HG02571 (cell line): ENCODE results near the gene PRKCA.
"Not testable (repeated sequence)": the region's sequence is repeated elsewhere in the genome, so short reads cannot be mapped to it uniquely, and the experiment has no call there.

Experiments used
- ATAC-seq: cut with Tn5 transposase; IDR thresholded peaks from one replicate; pipeline ENCODE4 v1.9.1; 2021; ENCODE audit warnings: mild to moderate bottlenecking, moderate library complexity; ENCODE audit not compliant: unreplicated experiment

Gene PRKCA

DNA sequence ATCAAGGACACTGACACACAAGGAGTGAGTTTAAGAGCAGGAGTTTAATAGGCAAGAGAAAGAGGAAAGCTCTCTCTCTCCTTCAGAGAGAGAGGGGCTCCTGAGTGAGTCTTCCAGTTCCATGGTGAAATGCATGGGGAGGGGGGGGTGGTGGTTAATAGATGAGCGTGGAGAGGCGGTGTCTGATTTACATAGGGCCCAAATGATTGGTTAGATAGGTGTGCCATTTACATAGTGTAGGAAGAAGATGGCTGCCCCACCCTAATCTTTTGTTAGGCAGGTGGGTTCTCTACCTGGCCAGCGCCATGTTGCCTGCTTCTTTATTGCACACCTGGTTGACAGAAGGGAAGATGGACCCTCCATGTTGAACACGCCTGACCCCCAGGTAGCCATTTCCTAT, 282.5 kb downstream of the PRKCA start:
- no peak for ATAC-seq

- ATAC-seq, result no peak
These were observed 283.1 kb downstream of the PRKCA start for GRCh38 chr17:66585472-66585871.

- no peak for ATAC-seq
These were observed 287.5 kb downstream of the PRKCA start for GRCh38 chr17:66589892-66590291.

GRCh38 chr17:66593116-66593515, 290.7 kb downstream of the PRKCA start:
- ATAC-seq, result no peak

GRCh38 chr17:66595893-66596292, 293.5 kb downstream of the PRKCA start:
- ATAC-seq, result no peak

- no peak for ATAC-seq
These were observed 300.4 kb downstream of the PRKCA start for GRCh38 chr17:66602659-66603384.

DNA sequence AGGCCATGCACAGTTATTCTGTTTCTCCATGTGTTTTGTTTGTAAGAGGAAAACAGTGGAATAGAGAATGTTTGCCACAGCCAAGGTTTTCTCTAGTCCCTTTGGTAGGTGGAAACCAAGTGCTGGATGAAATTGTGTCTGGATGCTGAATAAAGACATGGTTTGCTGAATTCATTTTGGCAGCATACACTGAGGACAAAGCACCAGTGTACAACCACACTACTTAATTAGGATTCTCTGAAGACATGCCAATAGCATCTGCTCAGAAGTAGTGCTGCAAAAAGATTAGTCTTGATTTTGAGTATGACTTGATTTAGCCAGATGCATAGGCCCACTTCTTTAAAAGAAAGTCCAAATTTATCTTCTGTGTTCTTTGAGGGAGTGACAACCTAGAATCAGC, 302.0 kb downstream of the PRKCA start:
- no peak for ATAC-seq

DNA sequence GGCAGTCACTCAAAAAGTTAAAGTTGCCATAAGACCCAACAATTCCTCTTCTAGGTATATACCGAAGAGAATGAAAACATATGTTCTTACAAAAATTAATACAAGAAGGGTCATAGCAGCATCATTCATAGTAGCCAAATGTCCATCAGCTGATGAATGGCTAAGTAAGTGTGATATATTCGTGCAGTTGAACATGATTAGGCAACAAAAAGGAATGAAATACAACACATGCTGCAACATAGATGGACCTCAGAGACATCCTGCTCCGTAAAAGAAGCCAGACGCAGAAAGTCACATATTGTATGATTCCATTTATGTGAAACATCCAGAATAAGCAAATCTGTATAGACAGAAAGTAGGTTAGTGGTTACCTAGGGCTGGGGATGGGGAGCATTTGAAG, 303.1 kb downstream of the PRKCA start:
- ATAC-seq, result no peak

GRCh38 chr17:66610361-66611133, 308.1 kb downstream of the PRKCA start:
- no peak for ATAC-seq

DNA sequence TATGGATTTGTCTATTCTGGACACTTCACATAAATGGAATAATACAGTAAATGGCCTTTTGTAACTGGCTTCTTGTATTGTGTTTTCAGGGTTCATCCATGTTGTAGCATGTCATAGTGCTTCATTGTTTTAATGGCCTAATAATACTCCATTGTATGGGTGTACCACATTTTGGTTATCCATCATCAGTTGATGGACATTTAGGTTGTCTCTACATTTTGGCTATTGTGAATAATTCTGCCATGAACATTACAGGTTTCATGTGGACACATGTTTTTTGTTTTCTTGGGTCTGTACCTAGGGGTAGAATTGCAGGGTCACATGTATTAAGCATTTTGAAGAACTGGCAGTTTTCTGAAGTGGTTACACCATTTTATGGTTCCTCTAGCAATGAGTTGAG, 309.0 kb downstream of the PRKCA start:
- ATAC-seq, result no peak

GRCh38 chr17:66612993-66613392, 310.6 kb downstream of the PRKCA start:
- ATAC-seq, result no peak

GRCh38 chr17:66614469-66614868, 312.1 kb downstream of the PRKCA start:
- ATAC-seq, result no peak

GRCh38 chr17:66619206-66619605, 316.8 kb downstream of the PRKCA start:
- ATAC-seq, result no peak

- ATAC-seq, result no peak
These were observed 318.1 kb downstream of the PRKCA start for GRCh38 chr17:66620528-66620927.

DNA sequence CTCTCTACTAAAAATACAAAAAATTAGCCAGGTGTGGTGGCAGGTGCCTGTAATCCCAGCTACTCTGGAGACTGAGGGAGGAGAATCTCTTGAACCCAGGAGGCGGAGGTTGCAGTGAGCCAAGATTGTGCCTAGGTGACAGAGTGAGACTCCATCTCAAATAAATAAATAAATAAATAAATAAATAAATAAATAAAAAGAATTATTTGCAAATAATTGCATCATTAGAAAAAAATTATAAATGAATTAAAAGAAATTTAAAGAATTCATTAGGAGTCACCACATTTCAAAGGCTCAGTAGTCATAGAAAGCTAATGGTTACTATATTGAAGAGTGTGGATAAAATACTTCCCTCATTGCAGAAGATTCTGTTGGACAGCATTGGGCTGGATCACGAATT, 322.2 kb downstream of the PRKCA start:
- ATAC-seq, result not testable (repeated sequence)

- ATAC-seq, result no peak
These were observed 322.9 kb downstream of the PRKCA start for GRCh38 chr17:66625311-66625767.

- no peak for ATAC-seq
These were observed 325.6 kb downstream of the PRKCA start for GRCh38 chr17:66627985-66628384.

- no peak for ATAC-seq
These were observed 327.3 kb downstream of the PRKCA start for GRCh38 chr17:66629762-66630161.

- no peak for ATAC-seq
These were observed 328.0 kb downstream of the PRKCA start for GRCh38 chr17:66630379-66630778.

DNA sequence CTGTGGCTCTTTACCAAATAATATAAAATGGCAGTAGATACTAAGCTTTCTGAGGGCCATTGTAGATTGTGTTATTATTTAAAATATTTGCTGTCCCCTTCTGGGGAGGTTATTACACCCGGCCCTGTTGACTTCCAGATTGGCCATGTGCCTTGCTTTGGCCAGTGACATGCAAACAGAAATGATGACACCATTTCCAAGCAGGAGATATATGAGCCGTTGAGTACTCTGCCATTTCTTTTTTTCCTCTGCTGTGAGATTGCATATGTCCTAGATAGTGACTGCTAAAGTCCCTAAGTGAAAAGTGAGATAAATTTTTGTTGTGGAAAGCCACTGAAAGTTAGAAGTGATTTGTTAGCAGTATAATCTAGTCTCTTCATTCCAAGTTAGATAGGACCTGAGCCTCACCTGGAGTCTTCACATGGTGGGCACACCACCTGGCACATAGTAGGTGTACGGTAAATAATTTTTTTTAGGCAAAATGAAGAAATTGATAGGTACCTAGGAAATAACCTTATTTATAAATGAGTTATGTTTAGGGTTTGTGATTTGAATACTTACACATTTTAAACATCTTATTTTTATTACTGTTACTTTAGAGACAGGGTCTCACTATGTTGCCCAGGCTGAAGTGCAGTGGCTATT, 328.5 kb downstream of the PRKCA start:
- no peak for ATAC-seq

DNA sequence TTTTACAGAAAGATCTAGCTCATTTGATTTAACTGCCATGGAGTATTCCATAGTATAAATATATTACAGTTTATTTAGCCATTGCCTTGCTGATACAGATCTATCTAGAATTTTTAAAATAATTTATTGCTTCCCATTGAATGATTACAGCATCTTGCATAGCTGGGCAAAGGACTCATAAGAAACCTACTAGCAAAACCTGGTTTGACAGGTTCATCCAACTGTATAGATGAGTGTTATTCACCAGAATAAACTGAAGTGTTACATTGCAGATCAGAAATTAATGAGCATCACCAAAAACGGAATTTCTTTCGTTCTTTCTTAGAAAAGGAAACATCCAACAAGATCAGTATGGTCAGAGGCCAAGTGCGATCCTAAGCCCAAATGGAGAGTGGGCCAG, 330.3 kb downstream of the PRKCA start:
- no peak for ATAC-seq
